WERI-Rb-1 (cell line): Measurements from ENCODE around the gene NUP43.
"Not testable (repeated sequence)": the region's sequence is repeated elsewhere in the genome, so short reads cannot be mapped to it uniquely, and the experiment has no call there.

Experiments
- DNase-seq: peaks from one replicate; pipeline ENCODE4 v3.0.0-alpha.2; 2020
- H3K27ac ChIP-seq: fragments of 250-450 bp; sonication (Bioruptor Pico); 2 replicates; pipeline ENCODE4 v1.5.1; 2020; ENCODE audit warnings: mild to moderate bottlenecking, moderate library complexity
- H3K27me3 ChIP-seq: fragments of 250-450 bp; sonication (Bioruptor Pico); 2 replicates; pipeline ENCODE4 v1.5.1; 2021; ENCODE audit warnings: mild to moderate bottlenecking, low read depth, moderate library complexity; ENCODE audit not compliant: insufficient read depth, severe bottlenecking
- H3K36me3 ChIP-seq: fragments of 250-450 bp; sonication (Bioruptor Pico); 2 replicates; pipeline ENCODE4 v1.5.1; 2020; ENCODE audit warnings: mild to moderate bottlenecking, moderate library complexity
- H3K4me3 ChIP-seq: 2 replicates; pipeline ENCODE4 v1.5.1; 2011; ENCODE audit warnings: low read depth, mild to moderate bottlenecking, control low read depth, low read length
- H3K9me3 ChIP-seq: fragments of 250-450 bp; sonication (Bioruptor Pico); 2 replicates; pipeline ENCODE4 v1.5.1; 2021; ENCODE audit warnings: mild to moderate bottlenecking, moderate library complexity; ENCODE audit not compliant: severe bottlenecking
- TF ChIP-seq, protein P1 (sequence below): IDR thresholded peaks from 2 replicates; pipeline ENCODE4 v1.5.1; 2011; ENCODE audit warnings: low read depth, mild to moderate bottlenecking, control low read depth, inconsistent platforms, low read length

Gene NUP43

DNA sequence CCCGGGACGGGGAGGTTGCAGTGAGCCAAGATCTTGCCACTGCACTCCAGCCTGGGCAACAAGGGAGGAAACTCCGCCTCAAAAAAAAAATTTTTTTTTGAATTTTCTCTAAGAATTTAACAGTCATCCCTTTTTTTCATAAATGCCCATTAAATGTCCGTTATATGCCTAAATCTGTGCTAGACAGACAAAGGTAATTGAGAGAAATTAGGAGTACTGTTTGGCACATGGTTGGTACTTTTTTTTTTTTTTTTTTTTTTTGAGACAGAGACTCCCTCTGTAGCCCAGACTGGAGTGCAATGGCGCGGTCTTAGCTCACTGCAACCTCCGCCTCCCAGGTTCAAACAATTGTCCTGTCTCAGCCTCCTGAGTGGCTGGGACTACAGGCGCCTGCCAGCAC, 4.9 kb upstream of the NUP43 start:
- TF ChIP-seq, protein P1, sequence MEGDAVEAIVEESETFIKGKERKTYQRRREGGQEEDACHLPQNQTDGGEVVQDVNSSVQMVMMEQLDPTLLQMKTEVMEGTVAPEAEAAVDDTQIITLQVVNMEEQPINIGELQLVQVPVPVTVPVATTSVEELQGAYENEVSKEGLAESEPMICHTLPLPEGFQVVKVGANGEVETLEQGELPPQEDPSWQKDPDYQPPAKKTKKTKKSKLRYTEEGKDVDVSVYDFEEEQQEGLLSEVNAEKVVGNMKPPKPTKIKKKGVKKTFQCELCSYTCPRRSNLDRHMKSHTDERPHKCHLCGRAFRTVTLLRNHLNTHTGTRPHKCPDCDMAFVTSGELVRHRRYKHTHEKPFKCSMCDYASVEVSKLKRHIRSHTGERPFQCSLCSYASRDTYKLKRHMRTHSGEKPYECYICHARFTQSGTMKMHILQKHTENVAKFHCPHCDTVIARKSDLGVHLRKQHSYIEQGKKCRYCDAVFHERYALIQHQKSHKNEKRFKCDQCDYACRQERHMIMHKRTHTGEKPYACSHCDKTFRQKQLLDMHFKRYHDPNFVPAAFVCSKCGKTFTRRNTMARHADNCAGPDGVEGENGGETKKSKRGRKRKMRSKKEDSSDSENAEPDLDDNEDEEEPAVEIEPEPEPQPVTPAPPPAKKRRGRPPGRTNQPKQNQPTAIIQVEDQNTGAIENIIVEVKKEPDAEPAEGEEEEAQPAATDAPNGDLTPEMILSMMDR: no peak
- Histone ChIP-seq H3K36me3 (peaks cover 3% of the 10 kb centered on the region; the same call in 1 of the 2 replicates), H3K9me3 (no peaks in the 10 kb centered on the region), H3K27me3 (no peaks in the 10 kb centered on the region), H3K4me3 (no peak overlapping the region), H3K27ac (no peak overlapping the region)
- DNase-seq: no peak

DNA sequence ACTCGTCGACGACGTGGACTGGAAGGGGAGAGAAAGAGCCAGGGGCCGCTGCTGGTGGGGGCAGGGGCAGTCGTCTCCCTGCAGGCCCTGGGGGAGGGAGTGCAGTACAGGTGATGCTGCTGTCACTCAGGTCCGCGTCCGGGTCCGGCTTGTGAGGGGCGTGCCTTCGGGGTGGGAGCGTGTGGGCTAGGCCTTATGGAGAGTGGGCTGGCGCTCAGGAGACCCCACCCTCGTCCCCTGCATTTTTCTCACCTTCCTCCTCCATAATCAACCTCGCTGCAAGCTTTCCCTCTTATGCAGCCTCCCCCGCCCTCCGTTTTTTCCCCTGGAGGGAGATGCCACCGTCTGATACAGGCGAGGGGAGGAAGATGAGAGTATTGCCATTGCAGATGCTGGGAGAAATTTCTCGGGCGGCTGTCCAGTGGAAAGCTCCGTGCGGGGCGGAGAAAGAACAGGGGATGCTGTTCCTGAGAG, 3.8 kb upstream of the NUP43 start:
- peak overlapping the region; percentile 87 for H3K27ac ChIP-seq
- H3K36me3 ChIP-seq: peaks cover 3% of the 10 kb centered on the region; the same call in 1 of the 2 replicates
- H3K27me3 ChIP-seq: no peaks in the 10 kb centered on the region
- peak; percentile 76 for DNase-seq
- peak overlapping the region; percentile 93 for H3K4me3 ChIP-seq
- TF ChIP-seq, protein P1: no peak
- H3K9me3 ChIP-seq: no peaks in the 10 kb centered on the region

DNA sequence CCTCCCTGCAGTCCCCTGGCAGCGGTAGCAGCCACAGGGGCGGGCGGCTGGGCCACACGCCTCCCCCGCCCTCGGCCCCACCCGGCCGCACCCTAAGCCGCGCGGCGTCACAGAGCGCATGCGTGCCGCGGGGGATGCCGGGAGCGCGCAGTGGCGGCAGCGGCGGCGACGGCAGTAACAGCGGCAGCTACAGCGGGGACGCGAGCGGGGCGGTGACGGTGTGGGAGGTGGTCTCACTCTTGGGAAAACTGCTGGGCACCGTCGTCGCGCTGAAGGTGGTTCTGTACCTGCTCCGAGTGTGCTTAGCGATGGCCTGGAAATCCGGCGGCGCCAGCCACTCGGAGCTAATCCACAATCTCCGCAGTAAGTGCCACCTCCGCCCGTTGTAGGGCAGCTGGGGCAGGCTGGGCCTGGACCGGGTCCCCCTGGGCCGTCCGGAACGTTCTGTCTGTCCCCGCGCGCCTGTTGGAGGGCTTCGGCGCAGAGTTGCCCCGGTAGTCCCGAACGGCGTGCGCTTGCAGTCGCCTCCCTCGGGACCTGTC, 3.3 kb upstream of the NUP43 start, which contains the start of gene PCMT1:
TSS of gene PCMT1 (plus strand) at position 148 of the 542 bp plus-strand sequence. CDS start at position 309, 161 bp downstream.
- H3K4me3 ChIP-seq: peak within 1 kb of the TSS; percentile 93
- H3K36me3 ChIP-seq: peaks cover 3% of the 10 kb centered on the region; the same call in 1 of the 2 replicates
- peak; percentile 84 for DNase-seq
- no peaks in the 10 kb centered on the region for H3K27me3 ChIP-seq
- peak within 1 kb of the TSS; percentile 87 for H3K27ac ChIP-seq
- TF ChIP-seq, protein P1: no peak
- H3K9me3 ChIP-seq: no peaks in the 10 kb centered on the region

DNA sequence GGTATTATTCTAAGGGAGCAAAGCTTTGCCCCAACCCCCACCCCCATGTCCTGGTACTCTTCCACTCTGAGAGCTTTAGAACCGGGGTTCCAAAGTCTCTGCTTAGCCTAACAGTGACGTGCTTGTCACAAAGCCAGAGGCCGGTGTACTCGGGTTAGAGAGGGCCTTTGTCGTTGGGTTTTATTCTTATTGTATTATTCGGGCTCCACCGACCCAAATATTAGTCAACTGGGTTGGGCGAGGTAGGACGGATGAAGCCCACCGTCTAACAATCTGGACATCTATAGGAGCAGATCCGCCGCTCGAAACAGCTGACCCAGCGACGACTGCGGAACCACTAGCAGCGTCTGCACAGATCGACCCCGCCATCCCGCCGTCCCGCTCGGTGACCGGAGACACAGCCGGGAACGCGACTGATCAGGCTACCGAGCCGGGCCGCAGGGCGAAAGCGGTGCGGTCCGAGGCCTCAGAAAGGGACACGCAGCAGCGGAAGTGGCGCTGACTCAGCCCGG, 2.8 kb upstream of the NUP43 start:
- not testable (repeated sequence) for DNase-seq, H3K27me3 ChIP-seq, H3K36me3 ChIP-seq, H3K9me3 ChIP-seq
- Histone ChIP-seq H3K27ac (peak overlapping the region; percentile 87), H3K4me3 (peak overlapping the region; percentile 93)

DNA sequence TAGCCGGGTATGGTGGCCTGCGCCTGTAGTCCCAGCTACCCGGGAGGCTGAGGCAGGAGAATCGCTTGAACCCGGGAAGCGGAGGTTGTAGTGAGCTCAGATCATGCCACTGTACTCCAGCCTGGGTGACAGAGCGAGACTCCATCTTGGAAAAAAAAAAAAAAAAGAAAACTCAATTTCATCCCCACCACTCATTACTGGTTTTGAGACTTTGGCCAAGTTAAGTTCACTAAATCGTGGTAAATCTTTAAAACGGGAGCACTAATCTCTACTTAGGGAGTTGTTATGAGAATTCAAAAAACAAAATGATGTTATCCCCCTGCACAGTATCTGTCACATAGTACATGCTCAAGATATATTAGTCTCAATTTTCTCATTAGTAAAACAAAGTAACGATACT, 1.1 kb downstream of the NUP43 start:
- not testable (repeated sequence) for H3K27ac ChIP-seq, H3K9me3 ChIP-seq, H3K27me3 ChIP-seq, DNase-seq
- H3K4me3 ChIP-seq: peak overlapping the region; percentile 82
- H3K36me3 ChIP-seq: peaks cover 41% of the 10 kb centered on the region

DNA sequence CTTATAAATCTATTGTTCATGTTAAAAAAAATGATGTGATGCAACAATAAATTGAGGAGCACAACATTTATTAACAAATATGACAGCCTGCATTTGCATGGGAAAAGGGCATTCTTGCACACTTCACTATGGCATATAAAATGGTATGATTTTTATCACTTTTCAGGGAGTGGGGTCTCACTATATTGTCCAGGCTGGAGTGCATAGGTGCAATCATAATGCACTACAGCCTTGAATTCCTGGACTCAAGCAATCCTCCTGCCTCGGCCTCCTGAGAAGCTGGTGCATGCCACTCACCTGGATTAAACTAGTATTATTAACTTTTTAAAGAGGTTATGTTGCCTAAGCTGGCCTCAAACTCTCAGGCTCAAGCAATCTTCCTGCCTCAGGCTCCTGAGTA, 11.4 kb downstream of the NUP43 start:
- H3K4me3 ChIP-seq: no peak overlapping the region
- peaks cover 79% of the 10 kb centered on the region for H3K36me3 ChIP-seq
- TF ChIP-seq, protein P1: no peak
- H3K9me3 ChIP-seq: no peaks in the 10 kb centered on the region
- H3K27ac ChIP-seq: no peak overlapping the region
- no peaks in the 10 kb centered on the region for H3K27me3 ChIP-seq
- no peak for DNase-seq
